Measurements from ENCODE around the gene THRAP3. TPM values are rescaled to one million over a fixed set of nuclear protein-coding genes. Genes with fewer than 3 reads are reported as not detected.
A peak's percentile ranks its signal among the peaks of the same experiment; 100 is the strongest.

Gene THRAP3
- total RNA-seq, 4 donors from 2014 or later, result 88.9 to 129 (median 115) TPM

DNA sequence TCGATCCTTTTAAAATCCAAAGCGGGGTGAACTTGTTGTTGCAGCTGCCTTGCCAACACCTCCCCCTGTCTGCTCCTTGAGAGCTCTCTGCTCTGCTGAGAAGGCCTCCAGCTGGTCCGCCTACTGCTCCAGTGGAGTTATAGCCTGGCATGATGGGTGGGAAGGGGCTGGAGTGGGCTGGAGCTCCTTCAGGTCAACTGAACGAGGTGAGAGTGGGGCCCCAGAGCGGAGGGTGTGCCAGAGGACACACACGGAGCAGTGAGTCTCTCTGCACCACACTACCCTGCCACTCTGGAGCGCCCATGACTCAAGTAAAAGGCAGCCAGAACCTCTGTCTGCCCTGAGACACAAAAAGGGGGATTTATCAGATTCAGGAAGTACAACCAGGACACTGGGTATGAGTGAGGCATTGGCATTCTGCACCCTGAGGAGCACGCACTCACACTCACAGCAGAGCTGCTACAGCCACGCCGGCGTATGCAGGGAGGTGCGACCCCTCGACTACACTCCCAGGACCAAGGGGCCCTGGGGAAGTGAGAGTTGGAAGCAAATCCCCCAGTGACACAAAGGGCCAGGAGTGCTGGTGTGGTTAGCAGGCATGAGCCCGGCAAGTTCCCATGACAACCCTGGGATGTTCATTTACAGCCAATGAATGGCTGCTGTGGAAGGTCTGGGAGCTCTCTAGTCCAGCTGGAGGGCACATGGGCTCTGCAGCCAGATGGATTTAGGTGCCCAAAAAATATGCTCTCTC is 127.2 kb downstream of the THRAP3 start:
- peak; percentile 80 to 83 for DNase-seq
- intact Hi-C loops (cut with DNase I), result no loop called here

DNA sequence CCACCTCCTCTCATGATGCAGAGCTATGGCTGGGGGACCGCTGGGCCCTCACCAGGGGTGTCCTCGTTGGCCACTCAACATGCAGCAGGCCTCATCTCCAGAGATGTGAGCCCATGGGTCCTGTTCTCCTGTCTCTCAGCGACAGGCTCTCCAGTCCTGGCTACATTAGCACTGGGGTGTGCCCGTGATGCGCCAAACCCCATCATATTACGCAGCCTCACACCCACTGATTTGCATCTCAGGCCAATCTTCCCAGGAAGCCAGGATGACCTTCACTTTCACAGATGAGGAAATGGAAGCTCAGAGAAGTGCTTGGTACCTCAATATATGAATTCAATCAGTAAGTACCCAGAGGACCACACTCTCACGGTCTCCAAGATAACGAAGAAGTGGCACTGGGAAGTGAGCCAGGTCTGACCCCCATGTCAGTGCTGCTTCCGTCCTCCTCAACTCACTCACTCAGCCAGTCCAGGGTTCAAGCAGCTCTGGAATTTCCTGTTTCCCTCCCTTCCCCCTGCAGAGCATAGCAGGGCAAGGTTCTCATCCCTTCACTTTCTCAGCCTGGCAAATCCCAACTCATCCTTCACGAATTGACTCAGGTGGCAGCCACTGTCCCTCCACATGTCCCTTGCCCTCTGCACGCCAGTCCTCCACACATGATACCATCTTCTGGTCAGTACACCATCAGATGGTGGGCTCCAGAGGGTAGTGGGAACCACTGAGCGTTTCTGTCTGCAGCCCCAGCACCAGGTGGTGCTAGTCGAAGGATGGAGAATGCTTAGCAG is 128.1 kb downstream of the THRAP3 start:
- peak overlapping the region; percentile 79 to 92 (median 88) for H3K27ac ChIP-seq
- H3K36me3 ChIP-seq, result peaks cover 20 to 27% of the 10 kb centered on the region in 2 donors
- no peak for DNase-seq
- intact Hi-C loops (cut with DNase I), result no loop called here
- no peaks in the 10 kb centered on the region for H3K9me3 ChIP-seq
- H3K4me1 ChIP-seq, result peaks cover 34 to 45% of the 10 kb centered on the region in 2 donors
- no peak overlapping the region for H3K4me3 ChIP-seq (replicated peaks in 1 of 3)
- 75 to 82% methylated on average over 12 to 13 of the region's 13 CpGs for WGBS, 2 donors
- TF ChIP-seq, protein P1, sequence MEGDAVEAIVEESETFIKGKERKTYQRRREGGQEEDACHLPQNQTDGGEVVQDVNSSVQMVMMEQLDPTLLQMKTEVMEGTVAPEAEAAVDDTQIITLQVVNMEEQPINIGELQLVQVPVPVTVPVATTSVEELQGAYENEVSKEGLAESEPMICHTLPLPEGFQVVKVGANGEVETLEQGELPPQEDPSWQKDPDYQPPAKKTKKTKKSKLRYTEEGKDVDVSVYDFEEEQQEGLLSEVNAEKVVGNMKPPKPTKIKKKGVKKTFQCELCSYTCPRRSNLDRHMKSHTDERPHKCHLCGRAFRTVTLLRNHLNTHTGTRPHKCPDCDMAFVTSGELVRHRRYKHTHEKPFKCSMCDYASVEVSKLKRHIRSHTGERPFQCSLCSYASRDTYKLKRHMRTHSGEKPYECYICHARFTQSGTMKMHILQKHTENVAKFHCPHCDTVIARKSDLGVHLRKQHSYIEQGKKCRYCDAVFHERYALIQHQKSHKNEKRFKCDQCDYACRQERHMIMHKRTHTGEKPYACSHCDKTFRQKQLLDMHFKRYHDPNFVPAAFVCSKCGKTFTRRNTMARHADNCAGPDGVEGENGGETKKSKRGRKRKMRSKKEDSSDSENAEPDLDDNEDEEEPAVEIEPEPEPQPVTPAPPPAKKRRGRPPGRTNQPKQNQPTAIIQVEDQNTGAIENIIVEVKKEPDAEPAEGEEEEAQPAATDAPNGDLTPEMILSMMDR (IDR thresholded peaks at IDR 0.05), result no peak
- TF ChIP-seq POLR2A (IDR thresholded peaks at IDR 0.05), result no peak
- no peaks in the 10 kb centered on the region for H3K27me3 ChIP-seq

More for the DNA sequence above, 127.2 kb downstream of the THRAP3 start:
- WGBS, 2 donors, result 48 to 53% methylated on average over 10 to 14 of the region's 14 CpGs
- H3K27ac ChIP-seq, result peak overlapping the region; percentile 79 to 92 (median 88)
- peaks cover 34 to 45% of the 10 kb centered on the region in 2 donors for H3K4me1 ChIP-seq
- H3K27me3 ChIP-seq, result no peaks in the 10 kb centered on the region
- peak in 1 of 2 donors; percentile 5 for TF ChIP-seq POLR2A (IDR thresholded peaks at IDR 0.05)
- TF ChIP-seq, protein P1 (IDR thresholded peaks at IDR 0.05), result peak in 2 of 6 experiments; percentile 19 to 24
- peaks cover 27 to 36% of the 10 kb centered on the region in 2 donors for H3K36me3 ChIP-seq
- no peaks in the 10 kb centered on the region for H3K9me3 ChIP-seq
- no peak overlapping the region for H3K4me3 ChIP-seq (replicated peaks in 1 of 3)

DNA sequence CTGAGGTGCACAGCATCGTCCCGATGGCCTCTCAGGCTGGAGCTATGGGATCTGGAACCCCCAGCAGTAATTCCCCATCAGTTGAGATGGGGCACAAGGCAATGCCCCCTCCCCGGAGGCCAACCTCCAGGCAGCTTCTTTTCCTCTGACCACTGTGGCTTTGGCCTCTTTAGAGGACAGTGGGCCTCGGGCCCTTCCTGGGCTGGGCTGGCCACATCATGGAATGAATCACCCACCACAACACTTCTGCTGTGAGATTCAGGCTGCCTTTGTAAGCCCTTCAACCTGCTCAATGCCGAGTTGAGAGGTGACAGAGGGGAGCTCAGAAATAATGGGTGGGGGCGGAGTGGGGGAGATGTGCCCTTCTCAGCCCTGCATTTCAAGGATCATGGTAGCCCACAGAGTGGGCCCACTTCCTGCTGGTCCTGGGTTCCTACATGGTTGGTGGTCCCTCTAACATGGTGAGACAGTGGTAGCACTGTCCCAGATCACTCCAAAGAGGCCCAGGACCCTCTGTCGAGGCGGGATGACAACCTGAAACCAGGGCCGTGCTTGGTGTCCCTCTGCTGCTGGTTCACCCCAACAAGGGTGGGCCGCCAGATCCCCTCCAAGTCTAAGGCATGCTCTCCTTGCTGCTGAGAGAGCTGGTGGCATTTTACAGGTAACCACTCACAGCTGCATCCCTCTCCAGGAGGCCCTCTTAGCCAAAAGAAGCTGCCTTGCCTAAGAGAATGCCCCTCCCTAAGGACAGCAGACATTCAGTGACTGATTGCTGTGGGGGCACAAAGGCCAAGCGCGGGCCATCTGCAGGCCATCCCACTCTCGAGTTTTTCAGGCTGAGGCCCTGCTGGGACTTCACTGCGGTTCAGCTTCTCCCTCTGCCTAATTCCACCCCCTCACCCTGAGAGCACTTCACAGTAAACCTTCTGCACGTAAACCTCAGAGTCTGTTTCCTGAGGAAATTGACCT is 129.0 kb downstream of the THRAP3 start:
- H3K36me3 ChIP-seq, result peaks cover 21 to 23% of the 10 kb centered on the region in 2 donors
- no peak overlapping the region for H3K4me3 ChIP-seq (replicated peaks in 1 of 3)
- peaks cover 34 to 45% of the 10 kb centered on the region in 2 donors for H3K4me1 ChIP-seq
- H3K9me3 ChIP-seq, result no peaks in the 10 kb centered on the region
- H3K27me3 ChIP-seq, result no peaks in the 10 kb centered on the region
- 89 to 90% methylated on average over 7 to 15 of the region's 15 CpGs for WGBS, 2 donors
- TF ChIP-seq, protein P1 (IDR thresholded peaks at IDR 0.05), result no peak
- no peak for TF ChIP-seq POLR2A (IDR thresholded peaks at IDR 0.05)
- no peak for DNase-seq
- peak overlapping the region in 1 of 3 donors; percentile 30 for H3K27ac ChIP-seq
- intact Hi-C loops (cut with DNase I), result no loop called here

DNA sequence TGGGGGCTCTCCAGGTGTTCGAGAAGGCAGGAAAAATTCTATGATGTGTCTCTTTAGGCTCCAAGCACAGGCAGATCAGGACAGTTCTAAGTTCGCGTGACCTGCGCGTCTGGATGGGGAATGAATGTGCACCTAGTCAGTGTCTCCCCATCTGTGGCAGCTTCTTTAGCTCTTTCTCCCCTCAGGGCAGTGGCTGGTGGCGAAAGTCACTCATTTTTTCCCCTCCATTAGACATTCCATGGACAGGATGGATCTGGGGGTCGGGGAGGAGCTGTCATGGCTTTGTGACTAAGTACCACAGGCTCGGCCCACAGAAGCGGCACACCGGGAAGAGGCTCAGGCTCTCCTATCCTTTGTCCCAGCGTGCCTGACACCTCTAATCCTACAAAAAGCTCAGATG is 130.2 kb downstream of the THRAP3 start:
- peaks cover 19 to 23% of the 10 kb centered on the region in 2 donors for H3K36me3 ChIP-seq
- TF ChIP-seq, protein P1 (IDR thresholded peaks at IDR 0.05), result no peak
- no peak for TF ChIP-seq POLR2A (IDR thresholded peaks at IDR 0.05)
- WGBS, 2 donors, result 90 to 96% methylated on average over 11 of the region's 11 CpGs

More for the DNA sequence above, 130.2 kb downstream of the THRAP3 start:
- intact Hi-C loops (cut with DNase I), result no loop called here
- Histone ChIP-seq H3K27me3 (no peaks in the 10 kb centered on the region), H3K9me3 (no peaks in the 10 kb centered on the region), H3K4me3 (replicated peaks in 1 of 3) (no peak overlapping the region), H3K4me1 (peaks cover 42 to 45% of the 10 kb centered on the region in 2 donors), H3K27ac (no peak overlapping the region)
- DNase-seq, result no peak

Small RNA genes lying within 50 kb of the gene (small RNA-seq; reads per million reads assigned to genes)
- gene RN7SL131P (not detected), gene UBE2V2P4 (not detected)

Other genes starting within 250 kb of the THRAP3 start
- 1 to 10 TPM in 3 of 4 donors, under 1 TPM in 1; 0.89 to 4.0 (median 1.9) TPM for gene TEKT2, start 140.3 kb upstream of the THRAP3 start, total RNA-seq
- gene ADPRS, start 135.6 kb upstream of the THRAP3 start, total RNA-seq, result 10 to 100 TPM; 31.8 to 50.1 (median 41.7) TPM
- 10 to 100 TPM in 2 of 4 donors, 1 to 10 TPM in 2; 5.7 to 13.7 (median 10.1) TPM for gene COL8A2, start 99.2 kb upstream of the THRAP3 start, total RNA-seq
- gene TRAPPC3, start 75.0 kb upstream of the THRAP3 start, total RNA-seq, result 100 to 1,000 TPM; 101 to 156 (median 148) TPM
- gene MAP7D1, start 68.3 kb upstream of the THRAP3 start, total RNA-seq, result 10 to 100 TPM; 63.6 to 75.0 (median 68.7) TPM
- 10 to 100 TPM; 10.7 to 25.1 (median 16.9) TPM for gene SH3D21, start 81.9 kb downstream of the THRAP3 start, total RNA-seq
- 10 to 100 TPM; 30.7 to 71.5 (median 52.5) TPM for gene EVA1B, start 99.2 kb downstream of the THRAP3 start, total RNA-seq
- gene STK40, start 161.5 kb downstream of the THRAP3 start, total RNA-seq, result 10 to 100 TPM; 37.0 to 61.1 (median 50.9) TPM
- gene LSM10, start 173.5 kb downstream of the THRAP3 start, total RNA-seq, result 10 to 100 TPM; 19.1 to 52.7 (median 49.0) TPM
- gene OSCP1, start 226.0 kb downstream of the THRAP3 start, total RNA-seq, result 10 to 100 TPM; 15.2 to 31.9 (median 19.5) TPM
- gene MRPS15, start 239.9 kb downstream of the THRAP3 start, total RNA-seq, result 10 to 100 TPM; 45.6 to 85.9 (median 56.3) TPM

All from thyroid gland (tissue), 4 donors.